ENCODE results near the gene UBE2J2.

UBE2J2 gene

GRCh38 chr1:1225238-1225845, 48.3 kb downstream of the UBE2J2 start:
- peaks cover 24% of the 10 kb centered on the region for H3K36me3 ChIP-seq (ENCODE audit: control insufficient read depth, insufficient read depth, low read length)
- H3K27me3 ChIP-seq (ENCODE audit: control insufficient read depth, insufficient read depth, low read length), result no peaks in the 10 kb centered on the region
- WGBS (ENCODE audit: insufficient coverage, insufficient read length), result no CpG with 5 or more reads among the region's 34 CpGs
- H3K4me3 ChIP-seq (ENCODE audit: low read length), result no peak overlapping the region
- H3K27ac ChIP-seq (ENCODE audit: low read length), result no peak overlapping the region
- DNase-seq (ENCODE audit: low read depth, low spot score), result no peak
- no peaks in the 10 kb centered on the region for H3K4me1 ChIP-seq (ENCODE audit: control insufficient read depth, insufficient read depth, low read length)
- H3K9me3 ChIP-seq (ENCODE audit: control insufficient read depth, insufficient read depth, low read length), result no peaks in the 10 kb centered on the region

- no peak overlapping the region for H3K27ac ChIP-seq (ENCODE audit: low read length)
- WGBS (ENCODE audit: insufficient coverage, insufficient read length), result no CpG with 5 or more reads among the region's 21 CpGs
- H3K4me3 ChIP-seq (ENCODE audit: low read length), result no peak overlapping the region
- no peaks in the 10 kb centered on the region for H3K27me3 ChIP-seq (ENCODE audit: control insufficient read depth, insufficient read depth, low read length)
- DNase-seq (ENCODE audit: low read depth, low spot score), result no peak
- no peaks in the 10 kb centered on the region for H3K9me3 ChIP-seq (ENCODE audit: control insufficient read depth, insufficient read depth, low read length)
- peaks cover 23% of the 10 kb centered on the region for H3K36me3 ChIP-seq (ENCODE audit: control insufficient read depth, insufficient read depth, low read length)
- no peaks in the 10 kb centered on the region for H3K4me1 ChIP-seq (ENCODE audit: control insufficient read depth, insufficient read depth, low read length)
Measured at GRCh38 chr1:1223891-1224290, 49.8 kb downstream of the UBE2J2 start.

GRCh38 chr1:1223321-1223720, 50.3 kb downstream of the UBE2J2 start:
- H3K4me3 ChIP-seq (ENCODE audit: low read length), result no peak overlapping the region
- WGBS (ENCODE audit: insufficient coverage, insufficient read length), result no CpG with 5 or more reads among the region's 15 CpGs
- peaks cover 25% of the 10 kb centered on the region for H3K36me3 ChIP-seq (ENCODE audit: control insufficient read depth, insufficient read depth, low read length)

GRCh38 chr1:1222575-1223225, 51.0 kb downstream of the UBE2J2 start:
- 100% methylated on average over 4 of the region's 44 CpGs for WGBS (ENCODE audit: insufficient coverage, insufficient read length)
- Histone ChIP-seq H3K4me3 (ENCODE audit: low read length) (no peak overlapping the region), H3K4me1 (ENCODE audit: control insufficient read depth, insufficient read depth, low read length) (no peaks in the 10 kb centered on the region), H3K27me3 (ENCODE audit: control insufficient read depth, insufficient read depth, low read length) (no peaks in the 10 kb centered on the region), H3K27ac (ENCODE audit: low read length) (no peak overlapping the region), H3K9me3 (ENCODE audit: control insufficient read depth, insufficient read depth, low read length) (no peaks in the 10 kb centered on the region), H3K36me3 (ENCODE audit: control insufficient read depth, insufficient read depth, low read length) (peaks cover 23% of the 10 kb centered on the region)
- no peak for DNase-seq (ENCODE audit: low read depth, low spot score)

More at GRCh38 chr1:1223321-1223720, 50.3 kb downstream of the UBE2J2 start:
- DNase-seq (ENCODE audit: low read depth, low spot score), result no peak
- Histone ChIP-seq H3K27me3 (ENCODE audit: control insufficient read depth, insufficient read depth, low read length) (no peaks in the 10 kb centered on the region), H3K4me1 (ENCODE audit: control insufficient read depth, insufficient read depth, low read length) (no peaks in the 10 kb centered on the region), H3K9me3 (ENCODE audit: control insufficient read depth, insufficient read depth, low read length) (no peaks in the 10 kb centered on the region), H3K27ac (ENCODE audit: low read length) (no peak overlapping the region)

GRCh38 chr1:1221887-1222574, 51.6 kb downstream of the UBE2J2 start:
- DNase-seq (ENCODE audit: low read depth, low spot score), result no peak
- H3K4me3 ChIP-seq (ENCODE audit: low read length), result no peak overlapping the region
- WGBS (ENCODE audit: insufficient coverage, insufficient read length), result no CpG with 5 or more reads among the region's 30 CpGs
- H3K36me3 ChIP-seq (ENCODE audit: control insufficient read depth, insufficient read depth, low read length), result peaks cover 21% of the 10 kb centered on the region
- no peaks in the 10 kb centered on the region for H3K9me3 ChIP-seq (ENCODE audit: control insufficient read depth, insufficient read depth, low read length)
- no peaks in the 10 kb centered on the region for H3K4me1 ChIP-seq (ENCODE audit: control insufficient read depth, insufficient read depth, low read length)
- H3K27ac ChIP-seq (ENCODE audit: low read length), result no peak overlapping the region
- no peaks in the 10 kb centered on the region for H3K27me3 ChIP-seq (ENCODE audit: control insufficient read depth, insufficient read depth, low read length)

- H3K36me3 ChIP-seq (ENCODE audit: control insufficient read depth, insufficient read depth, low read length), result peaks cover 17% of the 10 kb centered on the region
- no peak overlapping the region for H3K27ac ChIP-seq (ENCODE audit: low read length)
- H3K4me1 ChIP-seq (ENCODE audit: control insufficient read depth, insufficient read depth, low read length), result no peaks in the 10 kb centered on the region
- DNase-seq (ENCODE audit: low read depth, low spot score), result no peak
- no CpG with 5 or more reads among the region's 24 CpGs for WGBS (ENCODE audit: insufficient coverage, insufficient read length)
- no peak overlapping the region for H3K4me3 ChIP-seq (ENCODE audit: low read length)
- H3K9me3 ChIP-seq (ENCODE audit: control insufficient read depth, insufficient read depth, low read length), result no peaks in the 10 kb centered on the region
- H3K27me3 ChIP-seq (ENCODE audit: control insufficient read depth, insufficient read depth, low read length), result no peaks in the 10 kb centered on the region
Measured at GRCh38 chr1:1220197-1220596, 53.5 kb downstream of the UBE2J2 start.

- Histone ChIP-seq H3K4me3 (ENCODE audit: low read length) (no peak overlapping the region), H3K4me1 (ENCODE audit: control insufficient read depth, insufficient read depth, low read length) (no peaks in the 10 kb centered on the region), H3K9me3 (ENCODE audit: control insufficient read depth, insufficient read depth, low read length) (no peaks in the 10 kb centered on the region), H3K36me3 (ENCODE audit: control insufficient read depth, insufficient read depth, low read length) (peaks cover 17% of the 10 kb centered on the region), H3K27me3 (ENCODE audit: control insufficient read depth, insufficient read depth, low read length) (no peaks in the 10 kb centered on the region), H3K27ac (ENCODE audit: low read length) (no peak overlapping the region)
- DNase-seq (ENCODE audit: low read depth, low spot score), result no peak
- no CpG with 5 or more reads among the region's 20 CpGs for WGBS (ENCODE audit: insufficient coverage, insufficient read length)
Measured at GRCh38 chr1:1219341-1219740, 54.3 kb downstream of the UBE2J2 start.

GRCh38 chr1:1218524-1219200, 55.0 kb downstream of the UBE2J2 start:
- H3K4me3 ChIP-seq (ENCODE audit: low read length), result no peak overlapping the region
- WGBS (ENCODE audit: insufficient coverage, insufficient read length), result no CpG with 5 or more reads among the region's 36 CpGs
- no peak for DNase-seq (ENCODE audit: low read depth, low spot score)
- H3K27ac ChIP-seq (ENCODE audit: low read length), result no peak overlapping the region
- H3K9me3 ChIP-seq (ENCODE audit: control insufficient read depth, insufficient read depth, low read length), result no peaks in the 10 kb centered on the region
- H3K27me3 ChIP-seq (ENCODE audit: control insufficient read depth, insufficient read depth, low read length), result no peaks in the 10 kb centered on the region
- peaks cover 17% of the 10 kb centered on the region for H3K36me3 ChIP-seq (ENCODE audit: control insufficient read depth, insufficient read depth, low read length)
- H3K4me1 ChIP-seq (ENCODE audit: control insufficient read depth, insufficient read depth, low read length), result no peaks in the 10 kb centered on the region

GRCh38 chr1:1217621-1218523, 55.8 kb downstream of the UBE2J2 start:
- Histone ChIP-seq H3K27me3 (ENCODE audit: control insufficient read depth, insufficient read depth, low read length) (no peaks in the 10 kb centered on the region), H3K36me3 (ENCODE audit: control insufficient read depth, insufficient read depth, low read length) (peaks cover 14% of the 10 kb centered on the region), H3K9me3 (ENCODE audit: control insufficient read depth, insufficient read depth, low read length) (no peaks in the 10 kb centered on the region), H3K4me3 (ENCODE audit: low read length) (no peak overlapping the region), H3K27ac (ENCODE audit: low read length) (no peak overlapping the region), H3K4me1 (ENCODE audit: control insufficient read depth, insufficient read depth, low read length) (no peaks in the 10 kb centered on the region)
- no peak for DNase-seq (ENCODE audit: low read depth, low spot score)
- no CpG with 5 or more reads among the region's 52 CpGs for WGBS (ENCODE audit: insufficient coverage, insufficient read length)

Measured in iPS DF 6.9 (cell line).